ENCODE data around the gene SHC3. TPM values are rescaled to one million over a fixed set of nuclear protein-coding genes. Genes with fewer than 3 reads are reported as not detected.

The SHC3 gene
- total RNA-seq, 1 donor from 2014 or later, result 0.83 TPM

DNA sequence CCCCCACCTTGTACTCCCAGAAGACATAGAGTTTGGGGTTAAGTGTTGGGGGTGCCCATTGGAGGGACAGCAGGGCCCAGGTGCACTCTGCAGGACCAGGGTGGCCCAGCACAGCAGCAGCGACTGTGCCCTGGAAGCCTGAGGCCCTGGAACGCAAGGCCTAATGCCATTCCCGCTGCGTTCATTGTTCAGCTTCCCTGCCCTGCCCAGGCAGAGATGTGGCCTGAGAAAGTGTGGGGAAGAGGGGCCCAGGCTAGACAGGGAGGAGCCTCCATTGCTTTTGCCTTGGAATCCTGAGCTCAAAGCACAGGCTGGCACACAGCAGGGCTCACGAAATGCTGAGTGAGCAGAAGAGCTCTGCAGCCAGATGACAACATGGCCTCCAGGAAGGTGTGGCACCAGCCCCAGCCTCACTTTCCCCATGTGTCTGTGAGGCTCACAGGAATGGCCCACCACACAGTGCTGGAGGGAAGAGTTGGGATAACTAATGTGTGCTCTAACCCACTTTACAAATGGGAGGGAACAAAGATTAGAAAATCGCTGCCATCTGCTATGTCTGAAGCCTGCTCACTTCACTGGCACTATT is 168.0 kb downstream of the SHC3 start:
- TF ChIP-seq, protein P1, sequence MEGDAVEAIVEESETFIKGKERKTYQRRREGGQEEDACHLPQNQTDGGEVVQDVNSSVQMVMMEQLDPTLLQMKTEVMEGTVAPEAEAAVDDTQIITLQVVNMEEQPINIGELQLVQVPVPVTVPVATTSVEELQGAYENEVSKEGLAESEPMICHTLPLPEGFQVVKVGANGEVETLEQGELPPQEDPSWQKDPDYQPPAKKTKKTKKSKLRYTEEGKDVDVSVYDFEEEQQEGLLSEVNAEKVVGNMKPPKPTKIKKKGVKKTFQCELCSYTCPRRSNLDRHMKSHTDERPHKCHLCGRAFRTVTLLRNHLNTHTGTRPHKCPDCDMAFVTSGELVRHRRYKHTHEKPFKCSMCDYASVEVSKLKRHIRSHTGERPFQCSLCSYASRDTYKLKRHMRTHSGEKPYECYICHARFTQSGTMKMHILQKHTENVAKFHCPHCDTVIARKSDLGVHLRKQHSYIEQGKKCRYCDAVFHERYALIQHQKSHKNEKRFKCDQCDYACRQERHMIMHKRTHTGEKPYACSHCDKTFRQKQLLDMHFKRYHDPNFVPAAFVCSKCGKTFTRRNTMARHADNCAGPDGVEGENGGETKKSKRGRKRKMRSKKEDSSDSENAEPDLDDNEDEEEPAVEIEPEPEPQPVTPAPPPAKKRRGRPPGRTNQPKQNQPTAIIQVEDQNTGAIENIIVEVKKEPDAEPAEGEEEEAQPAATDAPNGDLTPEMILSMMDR (IDR thresholded peaks at IDR 0.05; ENCODE audit: partially characterized antibody, unreplicated experiment), result no peak
- Mint-ChIP-seq H3K9me3 (ENCODE audit: unreplicated experiment) (no peaks in the 10 kb centered on the region), H3K4me3 (ENCODE audit: unreplicated experiment) (no peak overlapping the region), H3K4me1 (ENCODE audit: low read depth, unreplicated experiment) (peaks cover 10% of the 10 kb centered on the region), H3K36me3 (ENCODE audit: unreplicated experiment) (no peaks in the 10 kb centered on the region), H3K27me3 (ENCODE audit: unreplicated experiment) (no peaks in the 10 kb centered on the region), H3K27ac (ENCODE audit: unreplicated experiment) (no peak overlapping the region)
- no peak for DNase-seq

DNA sequence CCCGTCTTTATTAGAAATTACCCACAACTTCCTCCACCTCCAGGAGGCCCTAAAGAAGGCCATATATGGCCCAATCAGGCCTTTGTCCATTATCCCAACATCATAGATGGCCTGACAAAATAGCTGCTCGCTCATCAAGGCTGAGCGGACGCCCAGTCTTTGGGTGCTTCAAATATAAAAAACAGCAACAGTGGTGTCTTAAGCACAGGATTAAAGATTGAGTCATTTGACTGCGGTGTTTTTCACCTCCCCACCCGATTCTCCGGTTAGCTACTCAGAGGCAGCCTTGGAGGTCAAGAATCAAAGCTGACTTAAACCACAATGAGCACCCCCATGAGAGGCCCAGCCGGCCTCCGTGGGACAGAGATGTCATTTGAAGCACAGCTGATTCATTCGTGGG is 168.6 kb downstream of the SHC3 start:
- H3K36me3 Mint-ChIP-seq (ENCODE audit: unreplicated experiment), result no peaks in the 10 kb centered on the region
- TF ChIP-seq, protein P1 (IDR thresholded peaks at IDR 0.05; ENCODE audit: partially characterized antibody, unreplicated experiment), result no peak
- H3K27ac Mint-ChIP-seq (ENCODE audit: unreplicated experiment), result no peak overlapping the region
- peaks cover 10% of the 10 kb centered on the region for H3K4me1 Mint-ChIP-seq (ENCODE audit: low read depth, unreplicated experiment)
- no peaks in the 10 kb centered on the region for H3K9me3 Mint-ChIP-seq (ENCODE audit: unreplicated experiment)
- no peak for DNase-seq
- H3K4me3 Mint-ChIP-seq (ENCODE audit: unreplicated experiment), result no peak overlapping the region
- no peaks in the 10 kb centered on the region for H3K27me3 Mint-ChIP-seq (ENCODE audit: unreplicated experiment)

DNA sequence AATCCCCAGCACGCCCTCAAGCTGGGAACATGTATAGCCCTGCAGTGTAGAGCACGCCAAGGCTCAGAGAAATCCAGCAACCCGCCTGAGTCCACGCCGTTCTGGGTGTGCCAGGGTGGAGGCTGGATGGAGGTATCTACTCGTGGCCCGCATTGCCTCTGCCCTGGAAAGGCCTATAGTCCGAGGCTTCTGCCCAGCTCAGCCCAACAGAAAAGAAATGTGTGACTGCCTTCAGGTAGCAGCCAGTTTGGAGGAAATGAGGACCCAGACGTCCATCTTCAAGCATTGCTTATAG is 169.1 kb downstream of the SHC3 start:
- Mint-ChIP-seq H3K27me3 (ENCODE audit: unreplicated experiment) (no peaks in the 10 kb centered on the region), H3K27ac (ENCODE audit: unreplicated experiment) (no peak overlapping the region)
- TF ChIP-seq, protein P1 (IDR thresholded peaks at IDR 0.05; ENCODE audit: partially characterized antibody, unreplicated experiment), result no peak

DNA sequence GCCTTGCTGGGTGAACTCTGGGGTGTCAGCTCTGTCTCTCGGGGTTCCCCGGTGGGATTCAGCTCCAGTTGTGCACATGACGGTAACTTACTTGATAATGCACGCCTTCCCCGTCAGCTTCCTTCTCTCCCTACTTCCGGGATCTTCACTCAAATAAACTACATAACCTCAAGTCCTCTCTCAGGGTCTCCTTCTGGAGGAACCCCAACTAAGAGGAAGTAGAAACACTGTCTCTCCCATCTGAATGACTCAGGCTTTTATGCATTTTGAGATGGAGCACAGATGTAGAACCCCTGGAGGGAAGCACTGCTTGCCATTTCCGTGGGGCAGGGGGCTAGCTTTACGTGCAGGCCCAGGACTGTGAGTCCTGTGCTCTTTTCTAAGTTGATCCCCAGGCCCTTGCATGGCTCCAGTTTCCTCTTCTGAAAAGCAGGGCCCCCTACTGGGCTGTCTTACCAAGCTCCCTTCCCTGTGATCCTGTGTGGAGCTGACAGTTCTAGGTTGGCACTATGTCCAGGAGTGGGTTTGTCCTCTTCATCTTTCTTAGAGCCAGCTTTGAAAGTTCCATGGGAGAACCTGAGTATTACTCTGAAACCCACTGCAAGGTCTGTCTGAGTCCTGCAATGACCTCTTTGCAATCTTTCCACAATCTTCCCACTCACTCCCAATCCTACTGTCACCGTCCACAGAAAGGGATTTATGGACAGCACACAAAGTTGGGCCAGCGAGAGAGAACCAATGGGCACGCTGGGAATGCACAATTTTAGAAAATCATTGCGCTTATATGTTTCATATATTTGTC is 169.7 kb downstream of the SHC3 start:
- no peak overlapping the region for H3K27ac Mint-ChIP-seq (ENCODE audit: unreplicated experiment)
- no peak overlapping the region for H3K4me3 Mint-ChIP-seq (ENCODE audit: unreplicated experiment)
- H3K27me3 Mint-ChIP-seq (ENCODE audit: unreplicated experiment), result no peaks in the 10 kb centered on the region
- no peaks in the 10 kb centered on the region for H3K36me3 Mint-ChIP-seq (ENCODE audit: unreplicated experiment)
- TF ChIP-seq, protein P1 (IDR thresholded peaks at IDR 0.05; ENCODE audit: partially characterized antibody, unreplicated experiment), result no peak
- DNase-seq, result no peak
- H3K9me3 Mint-ChIP-seq (ENCODE audit: unreplicated experiment), result no peaks in the 10 kb centered on the region
- H3K4me1 Mint-ChIP-seq (ENCODE audit: low read depth, unreplicated experiment), result peaks cover 10% of the 10 kb centered on the region

More for the DNA sequence above, 169.1 kb downstream of the SHC3 start:
- DNase-seq, result no peak
- Mint-ChIP-seq H3K9me3 (ENCODE audit: unreplicated experiment) (no peaks in the 10 kb centered on the region), H3K4me3 (ENCODE audit: unreplicated experiment) (no peak overlapping the region), H3K4me1 (ENCODE audit: low read depth, unreplicated experiment) (peaks cover 10% of the 10 kb centered on the region), H3K36me3 (ENCODE audit: unreplicated experiment) (no peaks in the 10 kb centered on the region)

DNA sequence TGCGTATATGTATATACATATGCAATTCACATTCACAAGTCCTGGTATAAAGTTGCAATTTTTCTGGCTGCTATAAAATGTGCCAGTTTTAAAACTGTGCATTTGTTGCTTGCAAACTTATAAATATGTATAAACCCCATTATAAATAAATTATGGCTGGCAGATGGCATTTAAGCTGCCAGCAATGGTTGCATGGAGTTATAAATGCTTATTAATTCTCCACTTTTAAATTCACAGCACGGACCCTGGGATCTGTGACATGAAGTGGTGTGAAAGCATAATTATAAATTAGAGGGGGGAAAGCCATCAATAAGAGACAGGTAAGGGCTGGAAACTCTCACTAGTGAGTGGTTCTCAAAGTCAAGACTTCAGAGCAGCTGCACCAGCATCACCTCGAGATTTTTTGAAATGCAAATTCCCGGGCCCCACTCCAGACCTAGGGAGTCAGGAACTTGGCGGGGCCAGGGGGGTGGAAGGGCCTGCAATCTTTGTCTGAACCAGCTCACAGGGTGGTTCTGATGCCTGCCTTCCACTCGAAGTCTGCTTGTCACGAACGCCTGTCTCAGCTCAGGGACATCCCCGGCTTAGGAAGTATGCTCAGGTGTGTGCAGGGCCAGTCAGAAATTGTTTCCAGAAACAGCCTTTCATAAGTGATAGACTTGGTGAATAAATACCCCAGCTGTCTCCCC is 170.4 kb downstream of the SHC3 start:
- no peak overlapping the region for H3K27ac Mint-ChIP-seq (ENCODE audit: unreplicated experiment)
- H3K27me3 Mint-ChIP-seq (ENCODE audit: unreplicated experiment), result no peaks in the 10 kb centered on the region
- H3K9me3 Mint-ChIP-seq (ENCODE audit: unreplicated experiment), result no peaks in the 10 kb centered on the region
- DNase-seq, result no peak
- H3K4me1 Mint-ChIP-seq (ENCODE audit: low read depth, unreplicated experiment), result peaks cover 10% of the 10 kb centered on the region
- TF ChIP-seq, protein P1 (IDR thresholded peaks at IDR 0.05; ENCODE audit: partially characterized antibody, unreplicated experiment), result no peak
- H3K36me3 Mint-ChIP-seq (ENCODE audit: unreplicated experiment), result no peaks in the 10 kb centered on the region
- no peak overlapping the region for H3K4me3 Mint-ChIP-seq (ENCODE audit: unreplicated experiment)

Measured in glutamatergic neuron (in vitro differentiated cells).